Suppressor macrophage treated with lipopolysaccharide for 4 hours (primary cell): ENCODE measurements around the gene KCNK7.
"Not testable (repeated sequence)": the region's sequence is repeated elsewhere in the genome, so short reads cannot be mapped to it uniquely, and the experiment has no call there.

Source experiments
- DNase-seq: peaks from one replicate; pipeline ENCODE4 v3.0.0-alpha.2; 2020

Gene KCNK7, protein sequence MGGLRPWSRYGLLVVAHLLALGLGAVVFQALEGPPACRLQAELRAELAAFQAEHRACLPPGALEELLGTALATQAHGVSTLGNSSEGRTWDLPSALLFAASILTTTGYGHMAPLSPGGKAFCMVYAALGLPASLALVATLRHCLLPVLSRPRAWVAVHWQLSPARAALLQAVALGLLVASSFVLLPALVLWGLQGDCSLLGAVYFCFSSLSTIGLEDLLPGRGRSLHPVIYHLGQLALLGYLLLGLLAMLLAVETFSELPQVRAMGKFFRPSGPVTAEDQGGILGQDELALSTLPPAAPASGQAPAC

DNA sequence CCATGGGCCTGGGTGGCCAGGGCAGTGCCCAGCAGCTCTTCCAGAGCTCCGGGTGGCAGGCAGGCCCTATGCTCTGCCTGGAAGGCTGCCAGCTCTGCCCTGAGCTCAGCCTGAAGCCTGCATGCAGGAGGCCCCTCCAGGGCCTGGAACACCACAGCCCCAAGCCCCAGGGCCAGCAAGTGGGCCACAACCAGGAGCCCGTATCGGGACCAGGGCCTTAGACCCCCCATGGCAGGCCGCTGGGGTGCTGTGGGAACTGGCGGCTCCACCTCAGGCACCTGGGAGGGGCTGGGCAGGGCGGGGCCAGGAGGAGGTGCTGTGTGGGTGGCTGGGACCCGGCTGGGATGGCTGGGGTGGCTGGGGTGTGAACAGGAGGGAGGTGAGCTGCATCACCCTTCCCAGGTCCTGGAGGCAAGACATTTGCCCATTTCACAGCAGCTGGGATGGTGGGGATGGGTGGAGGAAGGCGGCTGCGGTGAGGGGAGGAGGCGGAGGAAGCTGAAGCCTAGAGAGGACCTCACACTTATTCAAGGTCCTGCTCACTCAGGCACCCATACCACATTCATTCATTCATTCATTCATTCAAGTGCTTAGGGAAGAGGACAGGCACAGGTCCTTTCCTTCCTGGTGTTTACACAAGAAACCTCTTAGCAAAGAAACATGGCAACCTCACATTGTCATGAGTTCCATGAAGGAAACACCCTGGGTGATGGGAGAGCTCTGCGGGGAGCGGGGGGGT, at the start of gene KCNK7:
TSS of gene KCNK7 (minus strand) at position 258 of the 739 bp plus-strand sequence. CDS start at position 230, 28 bp downstream.
- no peak for DNase-seq

GRCh38 chr11:65644837-65645236, 49.2 kb upstream of the KCNK7 start:
- no peak for DNase-seq

GRCh38 chr11:65643971-65644370, 48.4 kb upstream of the KCNK7 start:
- no peak for DNase-seq

DNA sequence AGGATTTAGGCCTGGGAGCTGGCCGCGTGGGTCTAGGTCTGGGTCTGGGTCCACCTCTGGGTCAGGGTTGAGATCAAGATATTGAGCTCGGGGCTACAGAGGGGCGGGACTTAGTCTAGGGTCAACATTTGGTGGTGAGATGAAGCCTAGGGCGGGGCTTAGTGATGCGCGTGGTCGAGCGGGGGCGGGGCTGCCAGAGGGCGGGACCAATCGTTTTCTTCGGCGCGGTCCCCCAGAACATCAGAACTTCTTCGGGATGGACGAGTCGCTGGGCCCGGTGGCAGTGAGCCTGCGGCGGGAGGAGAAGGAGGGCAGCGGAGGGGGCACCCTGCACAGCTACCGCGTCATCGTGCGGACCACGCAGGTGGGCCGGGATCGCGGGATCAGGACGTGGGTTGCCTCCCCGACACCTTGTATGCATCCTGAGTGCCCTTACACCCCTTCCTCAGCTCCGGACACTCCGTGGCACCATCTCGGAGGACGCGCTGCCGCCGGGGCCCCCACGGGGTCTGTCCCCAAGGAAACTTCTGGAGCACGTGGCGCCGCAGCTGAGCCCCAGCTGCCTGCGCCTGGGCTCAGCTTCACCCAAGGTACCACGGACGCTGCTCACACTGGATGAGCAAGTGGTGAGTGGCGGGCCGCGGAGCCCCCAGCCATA, 46.5 kb upstream of the KCNK7 start:
- no peak for DNase-seq

GRCh38 chr11:65641297-65642013, 45.9 kb upstream of the KCNK7 start:
- no peak for DNase-seq

- DNase-seq: peak; percentile 53
Observed at GRCh38 chr11:65640483-65641296, 45.1 kb upstream of the KCNK7 start.

- DNase-seq: peak; percentile 13
Observed at GRCh38 chr11:65639623-65640482, 44.3 kb upstream of the KCNK7 start.

DNA sequence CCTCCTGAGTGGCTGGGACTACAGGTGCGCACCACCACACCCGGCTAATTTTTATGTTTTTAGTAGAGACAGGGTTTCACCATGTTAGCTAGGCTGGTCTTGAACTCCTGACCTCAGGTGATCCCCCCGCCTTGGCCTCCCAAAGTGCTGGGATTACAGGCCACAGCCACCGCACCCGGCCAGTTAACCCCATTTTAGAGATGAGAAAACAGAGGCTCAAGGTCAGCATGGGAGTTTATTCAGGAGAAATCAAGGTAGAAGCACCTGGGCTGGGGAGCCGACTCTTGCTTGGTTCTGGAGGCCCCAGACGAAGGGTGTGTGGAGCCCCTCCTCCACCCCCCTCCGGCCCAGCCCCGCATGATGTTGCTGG, 43.6 kb upstream of the KCNK7 start:
- not testable (repeated sequence) for DNase-seq

GRCh38 chr11:65637794-65638419, 42.3 kb upstream of the KCNK7 start, which contains the start of gene SIPA1:
TSS of gene SIPA1 (plus strand) at chr11:65638101. CDS start at chr11:65640922, 2,821 bp downstream.
- peak; percentile 91 for DNase-seq

DNA sequence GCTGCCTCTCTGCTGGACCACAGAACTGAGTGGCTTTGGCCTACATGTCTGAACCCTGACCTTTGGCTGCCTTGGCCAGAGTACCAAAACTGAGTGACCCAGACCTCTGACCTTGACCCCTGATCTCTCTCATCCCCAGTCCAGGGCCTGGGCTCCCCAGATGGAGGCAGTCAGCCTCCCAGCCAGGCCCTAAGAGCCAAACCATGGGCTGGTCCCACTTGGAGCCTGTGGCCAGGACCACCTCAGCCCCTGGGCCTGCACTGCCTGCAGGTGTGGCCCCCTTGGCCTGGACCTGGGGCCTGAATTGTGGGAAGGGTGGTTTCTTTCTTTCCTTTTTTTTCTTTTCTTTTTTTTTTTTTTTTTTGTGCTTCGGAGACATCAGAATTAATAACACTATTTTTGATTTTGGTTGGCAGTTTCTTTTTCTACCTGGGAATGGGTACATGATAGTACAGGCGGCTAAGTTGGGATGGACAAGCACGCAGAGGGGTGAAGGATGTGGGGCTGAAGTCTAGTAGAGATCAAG, 41.5 kb upstream of the KCNK7 start:
- DNase-seq: no peak

DNA sequence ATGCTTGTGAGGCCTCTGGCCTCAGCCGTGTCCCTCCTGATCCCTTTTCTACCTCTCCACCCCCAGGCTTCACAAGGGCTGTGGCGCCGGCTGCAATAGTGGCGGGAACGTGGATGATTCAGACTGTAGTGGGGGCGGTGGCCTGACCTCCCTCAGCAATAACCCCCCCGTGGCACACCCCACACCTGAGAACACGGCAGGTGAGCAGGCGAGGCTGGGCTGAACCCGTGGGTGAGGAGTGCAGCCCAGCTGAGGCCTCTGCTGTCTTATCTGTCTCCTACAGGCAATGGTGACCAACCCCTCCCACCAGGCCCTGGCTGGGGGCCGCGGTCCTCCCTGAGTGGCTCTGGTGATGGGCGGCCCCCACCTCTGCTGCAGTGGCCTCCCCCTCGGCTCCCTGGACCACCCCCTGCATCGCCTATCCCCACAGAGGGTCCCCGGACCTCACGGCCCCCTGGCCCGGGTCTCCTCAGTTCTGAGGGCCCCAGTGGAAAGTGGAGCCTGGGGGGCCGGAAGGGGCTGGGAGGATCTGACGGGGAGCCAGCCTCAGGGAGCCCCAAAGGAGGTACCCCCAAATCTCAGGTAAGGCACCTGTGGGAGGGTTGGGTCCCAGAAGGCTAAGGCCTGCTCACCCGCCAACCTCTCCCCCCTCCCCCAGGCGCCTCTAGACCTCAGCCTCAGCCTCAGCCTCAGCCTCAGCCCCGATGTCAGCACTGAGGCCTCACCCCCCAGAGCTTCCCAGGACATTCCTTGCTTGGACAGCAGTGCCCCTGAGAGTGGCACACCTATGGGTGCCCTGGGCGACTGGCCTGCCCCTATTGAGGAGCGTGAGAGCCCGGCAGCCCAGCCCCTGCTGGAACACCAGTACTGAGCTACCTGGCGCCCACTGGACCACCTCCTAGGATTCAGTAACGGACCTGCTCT, 40.8 kb upstream of the KCNK7 start:
- no peak for DNase-seq

DNA sequence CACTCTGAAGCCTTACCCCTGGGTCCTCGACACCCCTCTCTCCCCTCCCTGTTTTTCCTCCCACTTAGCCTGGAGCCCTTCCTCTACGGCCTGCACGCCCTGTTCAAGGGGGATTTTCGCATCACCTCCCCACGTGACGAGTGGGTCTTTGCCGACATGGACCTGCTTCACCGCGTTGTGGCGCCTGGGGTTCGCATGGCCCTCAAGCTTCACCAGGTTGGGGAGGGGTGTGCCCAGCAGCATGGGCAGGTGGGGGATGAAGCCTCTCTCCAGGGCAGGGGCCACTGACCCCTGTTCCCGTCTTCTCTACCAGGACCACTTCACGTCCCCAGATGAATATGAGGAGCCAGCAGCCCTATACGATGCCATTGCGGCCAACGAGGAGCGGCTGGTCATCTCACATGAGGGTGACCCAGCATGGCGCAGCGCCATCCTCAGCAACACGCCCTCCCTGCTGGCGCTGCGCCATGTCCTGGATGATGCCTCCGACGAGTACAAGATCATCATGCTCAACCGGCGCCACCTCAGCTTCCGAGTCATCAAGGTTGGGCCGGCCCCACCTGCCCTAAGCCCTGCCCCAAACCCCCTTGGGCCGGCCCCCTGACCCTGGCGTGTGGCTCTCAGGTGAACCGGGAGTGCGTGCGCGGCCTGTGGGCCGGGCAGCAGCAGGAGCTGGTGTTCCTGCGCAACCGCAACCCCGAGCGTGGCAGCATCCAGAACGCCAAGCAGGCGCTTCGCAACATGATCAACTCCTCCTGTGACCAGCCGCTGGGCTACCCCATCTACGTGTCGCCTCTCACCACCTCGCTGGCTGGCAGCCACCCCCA, 39.5 kb upstream of the KCNK7 start:
- no peak for DNase-seq

DNA sequence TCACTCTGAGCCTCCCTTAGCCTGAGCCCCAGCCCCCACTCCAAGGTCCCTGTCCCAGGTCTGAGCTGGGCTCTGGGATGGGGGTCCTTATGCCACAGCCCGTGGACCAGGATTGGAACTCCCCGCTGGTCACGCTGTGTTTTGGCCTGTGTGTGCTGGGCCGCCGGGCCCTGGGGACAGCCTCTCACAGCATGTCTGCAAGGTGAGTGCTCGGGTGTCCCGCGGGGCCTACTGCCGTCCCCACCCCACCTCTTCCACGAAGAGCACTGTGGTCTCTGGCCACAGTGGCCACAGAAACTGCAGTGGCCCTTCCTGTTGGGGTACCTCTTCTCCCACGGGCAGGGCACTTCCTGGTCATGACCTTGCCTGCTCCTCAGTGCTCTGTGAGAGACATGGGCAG, 38.8 kb upstream of the KCNK7 start:
- DNase-seq: no peak

DNA sequence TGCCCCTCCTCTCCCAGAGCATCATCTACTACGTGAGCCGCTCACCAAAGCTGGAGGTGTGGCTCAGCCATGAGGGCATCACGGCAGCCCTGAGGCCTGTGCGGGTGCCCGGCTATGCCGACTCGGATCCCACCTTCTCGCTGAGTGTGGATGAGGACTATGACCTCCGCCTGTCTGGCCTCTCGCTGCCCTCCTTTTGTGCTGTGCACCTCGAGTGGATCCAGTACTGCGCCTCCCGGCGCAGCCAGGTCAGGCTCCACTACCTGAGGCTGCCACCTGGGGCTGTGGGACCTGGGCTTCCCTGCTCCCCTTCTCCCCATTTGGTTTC, 38.5 kb upstream of the KCNK7 start:
- no peak for DNase-seq

GRCh38 chr11:65633390-65634108, 37.9 kb upstream of the KCNK7 start:
- DNase-seq: no peak

GRCh38 chr11:65630215-65630614, 34.6 kb upstream of the KCNK7 start:
- DNase-seq: no peak

GRCh38 chr11:65629579-65629978, 34.0 kb upstream of the KCNK7 start:
- no peak for DNase-seq

DNA sequence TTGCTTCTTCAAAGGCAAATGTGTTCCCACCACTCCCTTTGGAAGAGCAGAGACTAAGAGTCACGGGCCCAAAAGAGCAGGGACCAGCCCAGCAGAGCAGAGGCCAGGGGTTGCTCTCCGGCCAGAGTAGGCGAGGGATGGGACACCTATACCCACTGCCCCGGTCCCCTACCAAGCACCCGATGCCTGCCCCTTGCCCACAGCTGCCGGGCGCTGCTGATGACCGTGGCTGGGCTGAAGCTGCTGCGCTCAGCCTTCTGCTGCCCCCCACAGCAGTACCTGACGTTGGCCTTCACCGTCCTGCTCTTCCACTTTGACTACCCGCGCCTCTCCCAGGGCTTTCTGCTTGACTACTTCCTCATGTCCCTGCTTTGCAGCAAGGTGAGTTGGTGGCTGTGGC, 31.6 kb upstream of the KCNK7 start:
- DNase-seq: no peak
